AG09309 (cell line): ENCODE measurements around the gene CFAP97.
A peak's percentile ranks its signal among the peaks of the same experiment; 100 is the strongest.
"Not testable (repeated sequence)": the region's sequence is repeated elsewhere in the genome, so short reads cannot be mapped to it uniquely, and the experiment has no call there.

Experiments
- DNase-seq: peaks from one replicate; pipeline ENCODE4 v3.0.0-alpha.2; 2010; ENCODE audit warnings: low read depth
- H3K4me3 ChIP-seq: 2 replicates; pipeline ENCODE4 v1.5.1; 2011; ENCODE audit warnings: mild to moderate bottlenecking, low read depth, low read length, moderate library complexity; ENCODE audit not compliant: control insufficient read depth
- TF ChIP-seq, protein P1 (sequence below): IDR thresholded peaks from 2 replicates; pipeline ENCODE4 v1.5.1; 2011; ENCODE audit warnings: mild to moderate bottlenecking, low read depth, low read length, inconsistent platforms; ENCODE audit not compliant: insufficient read depth, control insufficient read depth; ENCODE audit errors: missing control alignments

CFAP97 gene

DNA sequence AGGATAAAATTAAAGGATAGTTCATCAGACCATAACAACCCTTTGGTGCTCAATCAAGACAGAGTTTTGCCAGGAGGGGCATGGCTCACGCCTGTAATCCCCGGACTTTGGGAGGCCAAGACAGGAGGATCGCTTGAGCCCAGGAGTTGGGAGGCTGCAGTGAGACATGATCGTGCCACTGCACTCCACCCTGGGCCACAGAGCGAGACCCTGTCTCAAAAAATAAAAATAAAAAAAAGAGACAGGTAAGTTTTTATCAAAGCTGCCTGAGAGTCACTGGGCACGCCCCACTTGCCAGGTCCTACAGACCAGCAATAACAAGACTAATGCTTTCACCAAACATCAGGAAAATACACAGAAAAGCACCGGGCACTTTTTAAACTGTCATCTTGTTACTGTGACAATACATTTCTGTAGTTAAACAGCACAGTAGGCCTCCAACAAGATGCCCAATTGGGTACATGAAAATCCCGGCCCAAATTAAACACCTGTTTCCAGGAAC is 765 bp downstream of the CFAP97 start:
- TF ChIP-seq, protein P1, sequence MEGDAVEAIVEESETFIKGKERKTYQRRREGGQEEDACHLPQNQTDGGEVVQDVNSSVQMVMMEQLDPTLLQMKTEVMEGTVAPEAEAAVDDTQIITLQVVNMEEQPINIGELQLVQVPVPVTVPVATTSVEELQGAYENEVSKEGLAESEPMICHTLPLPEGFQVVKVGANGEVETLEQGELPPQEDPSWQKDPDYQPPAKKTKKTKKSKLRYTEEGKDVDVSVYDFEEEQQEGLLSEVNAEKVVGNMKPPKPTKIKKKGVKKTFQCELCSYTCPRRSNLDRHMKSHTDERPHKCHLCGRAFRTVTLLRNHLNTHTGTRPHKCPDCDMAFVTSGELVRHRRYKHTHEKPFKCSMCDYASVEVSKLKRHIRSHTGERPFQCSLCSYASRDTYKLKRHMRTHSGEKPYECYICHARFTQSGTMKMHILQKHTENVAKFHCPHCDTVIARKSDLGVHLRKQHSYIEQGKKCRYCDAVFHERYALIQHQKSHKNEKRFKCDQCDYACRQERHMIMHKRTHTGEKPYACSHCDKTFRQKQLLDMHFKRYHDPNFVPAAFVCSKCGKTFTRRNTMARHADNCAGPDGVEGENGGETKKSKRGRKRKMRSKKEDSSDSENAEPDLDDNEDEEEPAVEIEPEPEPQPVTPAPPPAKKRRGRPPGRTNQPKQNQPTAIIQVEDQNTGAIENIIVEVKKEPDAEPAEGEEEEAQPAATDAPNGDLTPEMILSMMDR = no peak
- peak overlapping the region; percentile 54 for H3K4me3 ChIP-seq
- no peak for DNase-seq

DNA sequence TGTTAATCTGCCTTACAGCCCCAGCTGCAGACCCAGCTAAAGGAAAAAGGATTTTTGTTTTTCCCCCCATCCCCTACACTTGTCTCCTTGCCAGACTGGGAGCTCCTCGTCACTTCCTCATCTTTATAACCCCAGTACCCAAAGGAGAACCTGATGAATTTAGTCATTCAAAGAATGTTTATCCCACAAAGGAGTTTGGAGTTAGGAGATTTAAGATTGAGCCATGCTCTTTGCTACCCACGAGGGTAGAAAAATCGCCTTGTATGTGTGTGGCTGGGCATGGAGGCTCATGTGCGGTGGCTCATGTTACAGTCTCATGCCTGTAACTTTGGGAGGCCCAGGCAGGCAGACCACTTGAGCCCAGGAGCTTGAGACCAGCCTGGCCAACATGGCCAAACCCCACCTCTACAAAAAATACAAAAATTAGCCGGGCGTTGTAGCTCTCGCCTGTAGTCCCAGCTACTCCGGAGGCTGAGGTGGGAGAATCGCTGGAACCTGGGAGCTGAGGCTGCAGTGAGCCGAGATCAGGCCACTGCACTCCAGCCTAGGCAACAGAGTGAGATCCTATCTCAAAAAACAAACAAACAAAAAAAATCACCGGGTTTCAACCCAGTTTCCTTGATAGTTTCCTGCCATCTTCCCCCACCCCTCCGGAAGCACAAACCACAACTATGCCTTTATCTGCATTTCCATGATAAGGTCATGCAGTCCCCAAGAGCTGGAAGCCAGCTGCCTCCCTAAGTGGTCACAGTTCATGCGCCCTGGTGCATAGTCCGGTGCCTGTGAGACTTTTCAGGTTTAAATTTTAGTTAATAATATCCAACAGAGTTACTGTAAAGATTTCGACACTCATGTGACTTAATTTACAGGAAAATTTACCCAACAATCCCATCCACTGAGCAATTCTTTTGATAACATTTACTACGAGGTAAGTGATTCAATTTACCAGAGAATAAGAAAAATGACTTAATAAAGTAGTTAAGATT is 1.5 kb downstream of the CFAP97 start:
- DNase-seq = no peak

DNA sequence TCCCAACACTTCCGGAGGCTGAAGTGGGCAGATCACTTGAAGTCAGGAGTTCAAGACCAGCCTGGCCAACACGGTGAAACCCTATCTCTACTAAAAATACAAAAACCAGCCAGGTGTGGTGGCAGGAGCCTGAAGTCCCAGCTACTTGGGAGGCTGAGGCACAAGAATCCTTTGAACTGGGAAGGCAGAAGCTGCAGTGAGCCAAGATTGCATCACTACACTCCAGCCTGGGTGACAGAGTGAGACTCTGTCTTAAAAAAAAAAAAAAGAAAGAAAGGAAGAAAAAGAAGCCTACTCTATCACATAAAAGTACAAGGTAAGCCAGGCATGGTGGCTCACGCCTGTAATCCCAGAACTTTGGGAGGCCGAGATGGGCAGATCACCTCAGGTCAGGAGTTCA is 5.6 kb downstream of the CFAP97 start:
- not testable (repeated sequence) for H3K4me3 ChIP-seq, DNase-seq

More for the DNA sequence above, 1.5 kb downstream of the CFAP97 start:
- TF ChIP-seq, protein P1 = no peak
- H3K4me3 ChIP-seq = no peak overlapping the region

DNA sequence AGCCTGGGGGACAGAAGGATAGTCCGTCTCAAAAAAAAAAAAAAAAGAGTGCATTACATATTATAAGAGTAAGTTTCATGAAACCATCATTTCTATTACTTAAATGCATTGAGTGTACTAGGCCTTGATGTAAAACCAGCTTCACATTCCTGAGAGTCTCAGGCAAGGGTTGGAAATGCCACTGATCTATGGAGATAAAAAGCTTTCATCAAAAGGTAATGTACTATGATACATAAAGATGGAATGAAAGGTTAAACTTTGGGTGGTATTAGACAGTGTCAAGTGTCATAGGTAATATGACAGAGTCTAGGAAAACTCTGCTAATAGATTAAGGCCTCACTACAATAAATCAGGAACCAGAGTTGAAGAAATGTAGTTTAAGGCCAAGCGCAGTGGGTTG is 7.4 kb downstream of the CFAP97 start:
- no peak for DNase-seq
- TF ChIP-seq, protein P1 = no peak
- H3K4me3 ChIP-seq = no peak overlapping the region

DNA sequence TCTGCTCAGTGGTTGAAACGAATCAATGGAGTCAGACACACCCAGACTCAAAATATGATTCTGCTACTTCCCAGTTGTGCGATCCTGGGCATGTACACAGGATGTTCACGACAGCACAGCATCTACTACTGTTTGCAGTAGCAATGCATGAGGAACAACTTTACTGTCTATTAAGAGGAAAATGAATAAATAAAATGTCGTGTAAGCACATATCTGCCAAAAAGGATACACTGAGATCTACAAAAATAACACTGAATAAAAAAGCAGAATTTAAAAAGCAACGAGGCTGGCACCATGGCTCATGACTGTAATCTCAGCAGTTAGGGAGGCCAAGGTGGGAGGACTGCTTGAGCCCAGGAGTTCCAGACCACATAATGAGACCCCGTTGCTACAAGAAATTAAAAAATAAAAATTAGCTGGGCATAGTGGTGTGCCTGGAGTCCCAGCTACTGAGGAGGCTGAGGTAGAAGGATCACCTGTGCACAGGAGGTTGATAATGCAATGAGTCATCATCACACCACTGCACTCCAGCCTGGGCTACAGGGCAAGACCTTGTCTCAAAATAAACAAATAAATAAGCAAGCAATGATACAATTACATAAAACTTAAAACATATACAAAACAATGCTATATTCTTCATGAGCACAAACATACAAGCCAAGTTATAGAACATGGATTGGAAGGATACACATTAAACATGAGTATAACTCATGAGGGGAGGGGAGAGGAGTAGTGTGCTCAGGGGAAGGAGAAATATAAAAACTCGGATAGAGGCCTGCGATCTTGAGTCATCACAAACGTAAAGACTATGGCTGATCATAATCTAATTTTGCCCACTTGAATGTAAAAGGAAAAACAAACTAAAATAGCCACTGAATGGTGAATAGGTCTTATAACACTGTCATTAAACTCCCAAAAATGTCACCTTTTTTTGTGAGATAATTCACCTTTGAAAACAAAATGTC is 8.6 kb downstream of the CFAP97 start:
- TF ChIP-seq, protein P1 = no peak
- no peak for DNase-seq
- H3K4me3 ChIP-seq = no peak overlapping the region

DNA sequence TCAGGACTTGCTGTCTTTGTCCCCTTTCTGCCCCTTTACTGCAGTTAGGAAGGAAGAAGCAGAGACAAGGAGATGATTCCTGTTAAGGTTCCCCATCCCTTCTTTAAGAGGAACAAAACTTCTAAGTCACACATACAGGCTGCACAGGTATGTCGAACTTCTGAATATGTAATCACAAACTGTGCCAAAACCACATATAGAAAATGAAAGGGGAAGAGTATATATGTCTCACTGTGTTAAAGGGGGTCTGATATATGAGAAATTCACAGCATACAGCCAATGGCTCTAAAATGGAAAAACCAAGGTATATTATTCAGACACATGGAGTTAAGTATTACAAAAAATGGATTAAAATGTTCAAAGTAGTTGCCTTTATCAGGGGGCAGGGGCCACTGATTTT is 11.7 kb downstream of the CFAP97 start:
- no peak for DNase-seq
- TF ChIP-seq, protein P1 = no peak
- no peak overlapping the region for H3K4me3 ChIP-seq
